A549 (cell line): ENCODE measurements around the gene WDR82.

ENCODE experiments used
- CEBPB ChIP-seq, 2 experiments: fragments of >200 bp in 1 of 2; sonication (Bioruptor Twin) in 1 of 2; formaldehyde crosslinking in 1 of 2; IDR thresholded peaks; 2 replicates each; pipeline ENCODE4 v1.6.1; 2012 to 2016
- JUN ChIP-seq, 2 experiments: fragments of >200 bp; sonication (Bioruptor Twin); formaldehyde crosslinking; IDR thresholded peaks; 2 replicates in 1 of 2; 3 replicates in 1 of 2; pipeline ENCODE4 v1.6.1; 2016 to 2017
- MAZ ChIP-seq: fragments of 150-350 bp; IDR thresholded peaks from 2 replicates; pipeline ENCODE4 v1.6.1; 2014; ENCODE audit warnings: antibody characterized with exemption, low read depth, low read length, borderline replicate concordance
- POLR2A ChIP-seq: IDR thresholded peaks from 2 replicates; pipeline ENCODE4 v1.6.1; 2012; ENCODE audit warnings: mild to moderate bottlenecking, low read length

- TF ChIP-seq CEBPB (IDR thresholded peaks at IDR 0.05) (no peak), JUN (IDR thresholded peaks at IDR 0.05) (no peak), MAZ (no peak), POLR2A (no peak)
Observed at GRCh38 chr3:52288674-52289073, 10.2 kb upstream of the WDR82 start.
